Bladder microvascular endothelial cell (primary cell): ENCODE measurements around the gene SLC35D2. TPM values are rescaled to one million over a fixed set of nuclear protein-coding genes. Genes with fewer than 3 reads are reported as not detected.

Source experiments
- total RNA-seq: library from RNA; depleted of rRNA; stranded (reverse); fragments of >200 nt; gene quantifications from 2 replicates; pipeline ENCODE4 v1.2.3, GENCODE V29; 2014

The SLC35D2 gene
- 16.0 and 25.5 TPM in 2 replicates for total RNA-seq

GRCh38 chr9:96383165-96383942, at the start of gene SLC35D2:
TSS of gene SLC35D2 (minus strand) at chr9:96383711. CDS start at chr9:96383634, 77 bp downstream.

GRCh38 chr9:96418083-96418919, 34.8 kb upstream of the SLC35D2 start, which contains the start of gene ZNF367:
TSS of gene ZNF367 (minus strand) at chr9:96418370. CDS start at chr9:96418032, 338 bp downstream.

DNA sequence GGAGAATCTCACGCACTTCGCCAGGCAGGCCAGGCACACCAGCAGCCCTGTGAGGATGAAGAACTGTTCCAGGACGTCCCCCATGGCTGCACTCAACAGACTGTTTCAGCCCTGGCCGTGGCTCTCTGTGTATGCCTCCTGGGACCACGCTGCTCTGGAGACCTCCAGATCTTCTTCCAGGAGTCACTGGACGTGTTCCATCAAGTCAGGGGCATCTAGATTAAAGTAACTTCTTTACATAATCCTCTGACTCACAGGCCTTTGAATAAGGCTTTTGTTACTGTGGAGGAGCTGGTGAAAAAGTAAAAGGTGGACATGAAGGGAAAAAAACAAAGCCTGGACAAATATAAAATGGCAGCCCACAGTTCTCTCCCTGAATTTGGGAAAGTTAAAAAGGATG, 81.5 kb downstream of the SLC35D2 start, which contains the start of gene HSD17B3:
TSS of gene HSD17B3 (minus strand) at position 156 of the 400 bp plus-strand sequence. CDS start at position 84, 72 bp downstream.

Other genes with a start within 250 kb of the SLC35D2 start
- gene HSD17B3, start 81.5 kb downstream of the SLC35D2 start, total RNA-seq, result 0.13 TPM in 1 of 2 replicates, not detected in the other
- gene ZNF367, start 34.7 kb upstream of the SLC35D2 start, total RNA-seq, result 9.1 and 9.6 TPM in 2 replicates
- 6.5 and 10.1 TPM in 2 replicates for gene HABP4, start 66.5 kb upstream of the SLC35D2 start, total RNA-seq
- 0.81 and 10.7 TPM in 2 replicates for gene CDC14B, start 236.1 kb upstream of the SLC35D2 start, total RNA-seq